WTC11 (cell line): ENCODE measurements around the gene PCDHA1. TPM values are rescaled to one million over a fixed set of nuclear protein-coding genes. Genes with fewer than 3 reads are reported as not detected.
"Not testable (repeated sequence)": the region's sequence is repeated elsewhere in the genome, so short reads cannot be mapped to it uniquely, and the experiment has no call there.

Source experiments
- ATAC-seq: fragments of 200-7000 bp; cut with Tn5 transposase; 2 replicates; pipeline ENCODE4 v1.10.0; 2021; ENCODE audit warnings: mild to moderate bottlenecking, moderate library complexity
- CTCF ChIA-PET: fragments of 300-600 bp; sonication (Branson Sonifier 250); formaldehyde crosslinking; loops from one replicate; lab custom pipeline; 2021; ENCODE audit warnings: antibody characterized with exemption; lab: Charles Lee
- POLR2A ChIA-PET: fragments of 350-600 bp; sonication (Branson Sonifier 250); formaldehyde crosslinking; loops from one replicate; lab custom pipeline; 2021; ENCODE audit warnings: antibody characterized with exemption; lab: Charles Lee
- DNase-seq: peaks from one replicate; pipeline ENCODE4 v3.0.0; 2021; ENCODE audit warnings: low spot score
- H3K27ac Mint-ChIP-seq: 2 replicates; pipeline ENCODE4 v1.8.0; 2021; ENCODE audit warnings: mixed read lengths
- H3K27me3 Mint-ChIP-seq: 2 replicates; pipeline ENCODE4 v1.8.0; 2021; ENCODE audit warnings: low read depth, mild to moderate bottlenecking, moderate library complexity, mixed read lengths
- H3K36me3 Mint-ChIP-seq: 2 replicates; pipeline ENCODE4 v1.8.0; 2021; ENCODE audit warnings: mixed read lengths
- H3K4me1 Mint-ChIP-seq: 2 replicates; pipeline ENCODE4 v1.8.0; 2022; ENCODE audit warnings: mixed read lengths
- H3K4me3 Mint-ChIP-seq: 2 replicates; pipeline ENCODE4 v1.8.0; 2021; ENCODE audit warnings: mild to moderate bottlenecking, moderate library complexity, mixed read lengths
- H3K9me3 Mint-ChIP-seq: 2 replicates; pipeline ENCODE4 v1.8.0; 2021; ENCODE audit warnings: mixed read lengths
- ETV6 ChIP-seq: sonication (generic); formaldehyde crosslinking; IDR thresholded peaks from 2 replicates; pipeline ENCODE4 v1.8.1; 2022; ENCODE audit warnings: mild to moderate bottlenecking, missing genetic modification reagents
- FOXK1 ChIP-seq: sonication (generic); formaldehyde crosslinking; IDR thresholded peaks from 2 replicates; pipeline ENCODE4 v1.8.0; 2022; ENCODE audit warnings: mild to moderate bottlenecking, moderate library complexity, missing genetic modification reagents
- FOXP1 ChIP-seq: sonication (generic); formaldehyde crosslinking; IDR thresholded peaks from 2 replicates; pipeline ENCODE4 v1.8.0; 2022; ENCODE audit warnings: missing genetic modification reagents, mild to moderate bottlenecking, moderate library complexity, borderline replicate concordance
- STAT6 ChIP-seq: sonication (generic); formaldehyde crosslinking; conservative IDR thresholded peaks from 2 replicates; pipeline ENCODE4 v1.8.1; 2023; ENCODE audit warnings: mild to moderate bottlenecking, low read depth, missing genetic modification reagents, moderate library complexity
- TEAD1 ChIP-seq: sonication (generic); formaldehyde crosslinking; IDR thresholded peaks from 2 replicates; pipeline ENCODE4 v1.8.0; 2022; ENCODE audit warnings: mild to moderate bottlenecking, missing genetic modification reagents
- TEAD4 ChIP-seq: sonication (generic); formaldehyde crosslinking; IDR thresholded peaks from 2 replicates; pipeline ENCODE4 v1.8.0; 2022; ENCODE audit warnings: mild to moderate bottlenecking, missing genetic modification reagents
- ZNF121 ChIP-seq: sonication (generic); formaldehyde crosslinking; IDR thresholded peaks from 2 replicates; pipeline ENCODE4 v1.8.0; 2023; ENCODE audit warnings: missing genetic modification reagents
- ZNF263 ChIP-seq: sonication (generic); formaldehyde crosslinking; IDR thresholded peaks from 2 replicates; pipeline ENCODE4 v1.8.1; 2022; ENCODE audit warnings: low read depth, mild to moderate bottlenecking, moderate library complexity, missing genetic modification reagents
- ZSCAN18 ChIP-seq: fragments of 250-450 bp; sonication (Bioruptor Pico); IDR thresholded peaks from 2 replicates; pipeline ENCODE4 v2.1.2; 2022; ENCODE audit warnings: mild to moderate bottlenecking, moderate library complexity
- total RNA-seq: library from RNA; stranded (reverse); gene quantifications from 3 replicates; pipeline ENCODE4 v1.2.3, GENCODE V29; 2021
- TF ChIP-seq, protein P1 (sequence below): fragments of 250-450 bp; sonication (Bioruptor Pico); IDR thresholded peaks from 2 replicates; pipeline ENCODE4 v1.9.0; 2021; ENCODE audit warnings: mild to moderate bottlenecking
- TF ChIP-seq, protein P2 (sequence below): sonication (generic); formaldehyde crosslinking; IDR thresholded peaks from 2 replicates; pipeline ENCODE4 v1.8.0; 2022; ENCODE audit warnings: missing genetic modification reagents
- TF ChIP-seq, protein P3 (sequence below): sonication (generic); formaldehyde crosslinking; IDR thresholded peaks from 2 replicates; pipeline ENCODE4 v1.8.0; 2022; ENCODE audit warnings: mild to moderate bottlenecking, missing genetic modification reagents

PCDHA1 gene
- total RNA-seq, 1 experiment from 2014 or later: 2.4 TPM

DNA sequence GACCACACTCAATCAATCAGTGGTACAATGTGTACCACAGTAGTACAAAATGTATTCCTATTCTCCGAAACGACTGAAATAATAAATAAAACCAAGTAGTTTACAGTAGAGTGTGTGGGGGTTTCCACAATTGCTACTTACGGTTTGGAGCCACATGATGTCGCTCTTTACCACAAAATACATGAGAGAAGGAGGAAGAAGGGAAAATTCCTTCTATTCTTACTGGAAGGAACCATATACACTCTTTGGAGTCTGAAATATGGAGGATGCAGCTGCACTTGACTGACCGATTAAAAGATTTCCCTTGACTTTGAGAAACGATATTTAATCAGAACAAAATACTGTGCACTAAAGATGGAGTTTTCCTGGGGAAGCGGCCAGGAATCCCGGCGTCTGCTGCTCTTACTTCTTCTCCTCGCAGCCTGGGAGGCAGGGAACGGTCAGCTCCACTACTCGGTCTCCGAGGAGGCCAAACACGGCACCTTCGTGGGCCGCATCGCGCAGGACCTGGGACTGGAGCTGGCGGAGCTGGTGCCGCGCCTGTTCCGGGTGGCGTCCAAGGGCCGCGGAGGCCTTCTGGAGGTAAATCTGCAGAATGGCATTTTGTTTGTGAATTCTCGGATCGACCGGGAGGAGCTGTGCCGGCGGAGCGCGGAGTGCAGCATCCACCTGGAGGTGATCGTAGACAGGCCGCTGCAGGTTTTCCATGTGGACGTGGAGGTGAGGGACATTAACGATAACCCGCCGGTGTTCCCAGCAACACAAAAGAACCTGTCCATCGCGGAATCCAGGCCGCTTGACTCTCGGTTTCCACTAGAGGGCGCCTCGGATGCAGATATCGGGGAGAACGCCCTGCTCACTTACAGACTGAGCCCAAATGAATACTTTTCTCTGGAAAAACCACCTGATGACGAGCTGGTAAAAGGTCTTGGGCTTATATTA lies 21.2 kb downstream of the PCDHA1 start, which contains the start of gene PCDHA4 (continued):
- TF ChIP-seq ZNF263 (CRISPR knock-in tag) (no peak), ETV6 (CRISPR knock-in tag) (no peak), ZNF121 (CRISPR knock-in tag) (no peak), FOXK1 (CRISPR knock-in tag) (no peak), TEAD4 (CRISPR knock-in tag) (no peak), STAT6 (CRISPR knock-in tag) (no peak), TEAD1 (0 out of 2 replicates have a peak, but pooled peaks have one; percentile 41)
- TF ChIP-seq, protein P1, sequence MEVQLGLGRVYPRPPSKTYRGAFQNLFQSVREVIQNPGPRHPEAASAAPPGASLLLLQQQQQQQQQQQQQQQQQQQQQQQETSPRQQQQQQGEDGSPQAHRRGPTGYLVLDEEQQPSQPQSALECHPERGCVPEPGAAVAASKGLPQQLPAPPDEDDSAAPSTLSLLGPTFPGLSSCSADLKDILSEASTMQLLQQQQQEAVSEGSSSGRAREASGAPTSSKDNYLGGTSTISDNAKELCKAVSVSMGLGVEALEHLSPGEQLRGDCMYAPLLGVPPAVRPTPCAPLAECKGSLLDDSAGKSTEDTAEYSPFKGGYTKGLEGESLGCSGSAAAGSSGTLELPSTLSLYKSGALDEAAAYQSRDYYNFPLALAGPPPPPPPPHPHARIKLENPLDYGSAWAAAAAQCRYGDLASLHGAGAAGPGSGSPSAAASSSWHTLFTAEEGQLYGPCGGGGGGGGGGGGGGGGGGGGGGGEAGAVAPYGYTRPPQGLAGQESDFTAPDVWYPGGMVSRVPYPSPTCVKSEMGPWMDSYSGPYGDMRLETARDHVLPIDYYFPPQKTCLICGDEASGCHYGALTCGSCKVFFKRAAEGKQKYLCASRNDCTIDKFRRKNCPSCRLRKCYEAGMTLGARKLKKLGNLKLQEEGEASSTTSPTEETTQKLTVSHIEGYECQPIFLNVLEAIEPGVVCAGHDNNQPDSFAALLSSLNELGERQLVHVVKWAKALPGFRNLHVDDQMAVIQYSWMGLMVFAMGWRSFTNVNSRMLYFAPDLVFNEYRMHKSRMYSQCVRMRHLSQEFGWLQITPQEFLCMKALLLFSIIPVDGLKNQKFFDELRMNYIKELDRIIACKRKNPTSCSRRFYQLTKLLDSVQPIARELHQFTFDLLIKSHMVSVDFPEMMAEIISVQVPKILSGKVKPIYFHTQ (CRISPR knock-in tag): no peak
- TF ChIP-seq, protein P2, sequence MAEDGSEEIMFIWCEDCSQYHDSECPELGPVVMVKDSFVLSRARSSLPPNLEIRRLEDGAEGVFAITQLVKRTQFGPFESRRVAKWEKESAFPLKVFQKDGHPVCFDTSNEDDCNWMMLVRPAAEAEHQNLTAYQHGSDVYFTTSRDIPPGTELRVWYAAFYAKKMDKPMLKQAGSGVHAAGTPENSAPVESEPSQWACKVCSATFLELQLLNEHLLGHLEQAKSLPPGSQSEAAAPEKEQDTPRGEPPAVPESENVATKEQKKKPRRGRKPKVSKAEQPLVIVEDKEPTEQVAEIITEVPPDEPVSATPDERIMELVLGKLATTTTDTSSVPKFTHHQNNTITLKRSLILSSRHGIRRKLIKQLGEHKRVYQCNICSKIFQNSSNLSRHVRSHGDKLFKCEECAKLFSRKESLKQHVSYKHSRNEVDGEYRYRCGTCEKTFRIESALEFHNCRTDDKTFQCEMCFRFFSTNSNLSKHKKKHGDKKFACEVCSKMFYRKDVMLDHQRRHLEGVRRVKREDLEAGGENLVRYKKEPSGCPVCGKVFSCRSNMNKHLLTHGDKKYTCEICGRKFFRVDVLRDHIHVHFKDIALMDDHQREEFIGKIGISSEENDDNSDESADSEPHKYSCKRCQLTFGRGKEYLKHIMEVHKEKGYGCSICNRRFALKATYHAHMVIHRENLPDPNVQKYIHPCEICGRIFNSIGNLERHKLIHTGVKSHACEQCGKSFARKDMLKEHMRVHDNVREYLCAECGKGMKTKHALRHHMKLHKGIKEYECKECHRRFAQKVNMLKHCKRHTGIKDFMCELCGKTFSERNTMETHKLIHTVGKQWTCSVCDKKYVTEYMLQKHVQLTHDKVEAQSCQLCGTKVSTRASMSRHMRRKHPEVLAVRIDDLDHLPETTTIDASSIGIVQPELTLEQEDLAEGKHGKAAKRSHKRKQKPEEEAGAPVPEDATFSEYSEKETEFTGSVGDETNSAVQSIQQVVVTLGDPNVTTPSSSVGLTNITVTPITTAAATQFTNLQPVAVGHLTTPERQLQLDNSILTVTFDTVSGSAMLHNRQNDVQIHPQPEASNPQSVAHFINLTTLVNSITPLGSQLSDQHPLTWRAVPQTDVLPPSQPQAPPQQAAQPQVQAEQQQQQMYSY (CRISPR knock-in tag): no peak
- TF ChIP-seq, protein P3, sequence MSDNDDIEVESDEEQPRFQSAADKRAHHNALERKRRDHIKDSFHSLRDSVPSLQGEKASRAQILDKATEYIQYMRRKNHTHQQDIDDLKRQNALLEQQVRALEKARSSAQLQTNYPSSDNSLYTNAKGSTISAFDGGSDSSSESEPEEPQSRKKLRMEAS (CRISPR knock-in tag): peak; percentile 53; the same call in 1 of the 2 replicates

GRCh38 chr5:140808241-140808888 lies 22.4 kb downstream of the PCDHA1 start:
- ATAC-seq, POLR2A ChIA-PET, H3K27ac Mint-ChIP-seq, DNase-seq, H3K27me3 Mint-ChIP-seq, H3K36me3 Mint-ChIP-seq, H3K9me3 Mint-ChIP-seq, H3K4me1 Mint-ChIP-seq: not testable (repeated sequence)
- peak overlapping the region; percentile 92; the same call in 1 of the 2 replicates for H3K4me3 Mint-ChIP-seq
- CTCF ChIA-PET: interaction anchor here (0.6 to 5.4 kb wide), 30 partner anchors 11 to 449 kb away, joined by 3 to 61 read pairs (median 4); partner anchors contain the start of genes IK, PCDHA1, PCDHA10 and PCDHA11

GRCh38 chr5:140808889-140809291 lies 22.9 kb downstream of the PCDHA1 start:
- Mint-ChIP-seq H3K4me1 (peaks cover 7% of the 10 kb centered on the region), H3K4me3 (peak overlapping the region; percentile 16; the same call in 1 of the 2 replicates), H3K27me3 (no peaks in the 10 kb centered on the region), H3K27ac (no peak overlapping the region), H3K9me3 (no peaks in the 10 kb centered on the region), H3K36me3 (peaks cover 2% of the 10 kb centered on the region; the same call in 1 of the 2 replicates)
- DNase-seq (no peak), ATAC-seq (no peak)
- ChIA-PET CTCF (interaction anchor here (0.7 to 5.4 kb wide), 7 partner anchors 12 to 231 kb away, joined by 3 to 52 read pairs (median 3); partner anchors contain the start of genes PCDHA1, PCDHA10, PCDHA5 and PCDHA7), POLR2A (no interaction called here)
- 0 out of 2 replicates have a peak, but pooled peaks have one; percentile 30 for TF ChIP-seq FOXP1 (CRISPR knock-in tag)
- TF ChIP-seq ZSCAN18: no peak
